NCI-H1105 (cell line): Measurements from ENCODE around the gene ADGRG7.

Experiments
- DNase-seq: peaks from one replicate; lab custom pipeline; 2025; lab: John Stamatoyannopoulos, UW

ADGRG7 gene

DNA sequence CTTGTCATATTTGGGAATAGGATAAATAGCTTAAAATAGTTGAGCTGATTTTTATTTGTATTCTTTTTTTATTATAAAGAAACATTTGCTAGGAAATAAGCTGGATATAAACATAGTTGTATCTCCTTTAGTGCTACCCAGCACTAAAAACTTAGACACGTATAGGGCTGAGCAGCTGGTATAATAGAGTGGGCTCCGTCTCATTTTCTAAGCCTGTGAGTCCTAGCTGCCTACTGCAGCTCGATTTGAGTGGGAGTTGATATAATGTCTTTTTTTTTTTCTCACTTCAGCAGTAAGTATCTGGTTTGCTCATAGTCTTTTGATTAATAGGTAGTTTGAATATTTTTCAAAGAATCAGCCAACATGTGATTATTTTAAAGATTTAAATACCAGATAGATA, 134.1 kb downstream of the ADGRG7 start:
- DNase-seq: no peak

DNA sequence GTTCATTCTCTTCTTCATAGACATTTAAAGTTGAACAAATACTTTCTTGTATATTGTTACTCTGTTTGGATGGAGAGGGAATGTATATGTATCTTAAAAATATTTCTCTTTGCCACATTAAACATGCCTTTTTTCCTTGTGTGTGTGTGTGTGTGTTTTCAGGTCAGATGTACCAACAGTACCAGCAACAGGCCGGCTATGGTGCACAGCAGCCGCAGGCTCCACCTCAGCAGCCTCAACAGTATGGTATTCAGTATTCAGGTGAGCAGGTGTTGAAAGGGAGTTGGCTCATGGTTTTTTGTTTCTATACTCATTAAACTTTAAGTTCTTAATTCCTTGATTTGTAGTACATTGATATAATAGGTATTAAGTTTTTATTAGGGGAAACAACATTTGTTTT, 135.3 kb downstream of the ADGRG7 start:
- no peak for DNase-seq
